PC-9 (cell line): Measurements from ENCODE around the gene KCNQ5.

Experiments
- CTCF ChIP-seq: fragments of 200-600 bp; sonication (generic); conservative IDR thresholded peaks from 2 replicates; pipeline ENCODE4 v1.6.1; 2017; ENCODE audit warnings: mixed run types, antibody characterized with exemption, mild to moderate bottlenecking, moderate library complexity
- EZH2 ChIP-seq: fragments of 200-600 bp; sonication (generic); IDR thresholded peaks from 2 replicates; pipeline ENCODE4 v1.8.0; 2017; ENCODE audit warnings: antibody characterized with exemption, low read depth

GRCh38 chr6:72626126-72626525, 4.3 kb downstream of the KCNQ5 start:
- TF ChIP-seq EZH2 = no peak
- TF ChIP-seq CTCF = no peak
